GM19468 (cell line): Measurements from ENCODE around the gene NR0B1.

Experiments
- ATAC-seq: cut with Tn5 transposase; IDR thresholded peaks from one replicate; pipeline ENCODE4 v1.9.1; 2021; ENCODE audit warnings: mild to moderate bottlenecking, moderate library complexity, moderate number of reproducible peaks; ENCODE audit not compliant: unreplicated experiment; ENCODE audit errors: extremely low read depth

Gene NR0B1, protein sequence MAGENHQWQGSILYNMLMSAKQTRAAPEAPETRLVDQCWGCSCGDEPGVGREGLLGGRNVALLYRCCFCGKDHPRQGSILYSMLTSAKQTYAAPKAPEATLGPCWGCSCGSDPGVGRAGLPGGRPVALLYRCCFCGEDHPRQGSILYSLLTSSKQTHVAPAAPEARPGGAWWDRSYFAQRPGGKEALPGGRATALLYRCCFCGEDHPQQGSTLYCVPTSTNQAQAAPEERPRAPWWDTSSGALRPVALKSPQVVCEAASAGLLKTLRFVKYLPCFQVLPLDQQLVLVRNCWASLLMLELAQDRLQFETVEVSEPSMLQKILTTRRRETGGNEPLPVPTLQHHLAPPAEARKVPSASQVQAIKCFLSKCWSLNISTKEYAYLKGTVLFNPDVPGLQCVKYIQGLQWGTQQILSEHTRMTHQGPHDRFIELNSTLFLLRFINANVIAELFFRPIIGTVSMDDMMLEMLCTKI

DNA sequence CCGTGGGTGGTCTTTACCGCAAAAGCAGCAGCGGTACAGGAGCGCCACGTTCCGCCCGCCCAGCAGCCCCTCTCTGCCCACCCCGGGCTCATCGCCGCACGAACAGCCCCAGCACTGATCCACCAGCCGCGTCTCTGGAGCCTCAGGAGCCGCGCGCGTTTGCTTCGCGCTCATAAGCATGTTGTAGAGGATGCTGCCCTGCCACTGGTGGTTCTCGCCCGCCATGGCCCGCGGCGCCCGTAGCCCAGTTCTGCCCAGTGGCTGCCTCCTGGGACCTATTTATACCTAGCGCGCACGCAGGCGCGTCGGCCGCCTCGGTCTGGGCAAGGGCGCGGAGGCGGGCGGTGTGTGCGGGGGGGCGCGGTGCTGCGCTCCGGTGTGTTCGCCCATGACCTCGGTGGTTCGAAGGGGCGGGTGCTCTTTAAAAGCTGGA lies at the start of gene NR0B1:
NR0B1 (minus strand) TSS at position 252 of the 433 bp plus-strand sequence; CDS start at position 225, 27 bp downstream.
- no peak for ATAC-seq

GRCh38 chrX:30349946-30350345 lies 40.8 kb upstream of the NR0B1 start:
- no peak for ATAC-seq

DNA sequence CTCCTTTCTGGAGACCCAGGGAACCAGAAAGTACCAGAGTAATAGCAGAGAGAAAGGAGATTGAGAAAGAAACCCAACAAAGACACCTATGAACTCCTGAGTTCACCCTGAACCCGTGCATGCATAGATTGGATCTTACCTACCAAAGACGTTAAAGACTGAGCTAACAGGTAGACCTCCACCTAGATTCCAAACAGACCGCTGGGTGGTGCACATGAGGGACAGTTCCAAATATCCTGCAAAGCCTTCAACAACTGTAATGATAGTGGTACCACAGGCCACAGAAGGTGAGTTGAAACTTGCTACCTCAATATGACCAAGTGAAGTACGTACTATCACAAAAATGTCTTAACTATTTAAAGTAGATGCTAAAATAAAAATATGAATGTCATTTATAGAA lies 34.0 kb upstream of the NR0B1 start:
- no peak for ATAC-seq

- ATAC-seq: no peak
Measured at GRCh38 chrX:30340753-30341152, 31.6 kb upstream of the NR0B1 start.

- ATAC-seq: no peak
Measured at GRCh38 chrX:30327762-30328161, 18.6 kb upstream of the NR0B1 start.

DNA sequence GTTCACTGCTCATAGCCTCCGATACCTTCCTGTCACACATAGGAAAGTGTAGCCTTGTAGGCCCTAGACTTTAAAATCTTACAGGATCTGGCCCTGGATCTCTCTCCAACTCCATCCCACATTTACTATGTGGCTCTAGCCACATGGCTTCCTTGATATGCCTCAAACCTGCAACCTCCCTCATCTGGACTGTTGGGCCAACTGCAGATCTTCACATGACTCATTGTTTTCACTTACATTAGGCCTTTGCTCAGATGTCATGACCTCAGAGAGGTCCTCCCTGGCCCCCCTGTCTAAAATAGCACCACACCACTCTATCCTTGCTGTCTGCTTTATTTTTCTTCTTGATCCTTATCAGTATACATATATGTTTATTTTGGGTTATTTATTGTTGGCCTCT lies 8.1 kb upstream of the NR0B1 start:
- ATAC-seq: no peak

DNA sequence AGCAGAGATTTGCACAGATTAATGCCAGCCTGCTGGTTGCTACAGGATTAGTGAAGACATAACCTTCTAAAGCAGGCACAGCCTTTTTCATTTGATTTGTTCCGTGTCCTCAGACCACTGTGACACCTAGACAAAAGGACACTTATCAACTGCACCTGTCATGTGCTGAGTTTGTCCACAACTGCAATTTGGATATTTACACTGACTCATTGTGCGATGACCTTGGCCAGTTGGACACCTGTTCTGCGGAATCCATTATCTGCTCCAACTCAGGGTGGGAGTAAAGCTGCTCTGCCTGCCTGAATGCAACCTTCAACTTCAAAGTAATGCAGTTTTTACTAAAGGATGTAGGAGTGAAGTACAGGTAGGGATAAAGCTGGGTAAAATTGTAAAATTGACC lies 4.1 kb upstream of the NR0B1 start:
- no peak for ATAC-seq

- no peak for ATAC-seq
Measured at GRCh38 chrX:30312858-30313257, 3.7 kb upstream of the NR0B1 start.

- no peak for ATAC-seq
Measured at GRCh38 chrX:30310429-30311206, 1.4 kb upstream of the NR0B1 start.

DNA sequence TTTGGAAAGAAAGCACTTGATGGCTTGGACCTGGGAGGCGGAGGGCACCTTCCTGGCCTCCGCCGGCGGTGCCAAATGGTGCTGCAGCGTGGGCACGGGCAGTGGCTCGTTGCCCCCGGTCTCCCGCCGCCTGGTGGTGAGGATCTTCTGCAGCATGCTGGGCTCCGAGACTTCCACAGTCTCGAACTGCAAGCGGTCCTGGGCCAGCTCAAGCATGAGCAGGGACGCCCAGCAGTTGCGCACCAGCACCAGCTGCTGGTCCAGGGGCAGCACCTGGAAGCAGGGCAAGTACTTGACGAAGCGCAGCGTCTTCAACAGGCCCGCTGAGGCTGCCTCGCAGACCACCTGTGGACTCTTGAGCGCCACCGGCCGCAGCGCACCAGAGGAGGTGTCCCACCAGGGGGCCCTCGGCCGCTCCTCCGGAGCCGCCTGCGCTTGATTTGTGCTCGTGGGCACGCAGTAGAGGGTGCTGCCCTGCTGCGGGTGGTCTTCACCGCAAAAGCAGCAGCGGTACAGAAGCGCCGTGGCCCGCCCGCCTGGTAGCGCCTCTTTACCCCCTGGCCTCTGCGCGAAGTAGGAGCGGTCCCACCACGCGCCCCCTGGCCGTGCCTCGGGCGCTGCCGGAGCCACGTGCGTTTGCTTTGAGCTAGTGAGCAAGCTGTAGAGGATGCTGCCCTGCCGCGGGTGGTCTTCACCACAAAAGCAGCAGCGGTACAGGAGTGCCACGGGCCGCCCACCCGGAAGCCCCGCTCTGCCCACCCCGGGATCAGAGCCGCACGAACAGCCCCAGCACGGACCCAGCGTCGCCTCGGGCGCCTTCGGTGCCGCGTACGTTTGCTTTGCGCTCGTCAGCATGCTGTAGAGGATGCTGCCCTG lies 689 bp downstream of the NR0B1 start:
- ATAC-seq: no peak

GRCh38 chrX:30307466-30307865 lies 1.7 kb downstream of the NR0B1 start:
- no peak for ATAC-seq

GRCh38 chrX:30304866-30305265 lies 4.3 kb downstream of the NR0B1 start:
- no peak for ATAC-seq

- ATAC-seq: no peak
Measured at GRCh38 chrX:30302956-30303355, 6.2 kb downstream of the NR0B1 start.

GRCh38 chrX:30301963-30302362 lies 7.2 kb downstream of the NR0B1 start:
- no peak for ATAC-seq

- ATAC-seq: no peak
Measured at GRCh38 chrX:30301208-30301607, 8.0 kb downstream of the NR0B1 start.

DNA sequence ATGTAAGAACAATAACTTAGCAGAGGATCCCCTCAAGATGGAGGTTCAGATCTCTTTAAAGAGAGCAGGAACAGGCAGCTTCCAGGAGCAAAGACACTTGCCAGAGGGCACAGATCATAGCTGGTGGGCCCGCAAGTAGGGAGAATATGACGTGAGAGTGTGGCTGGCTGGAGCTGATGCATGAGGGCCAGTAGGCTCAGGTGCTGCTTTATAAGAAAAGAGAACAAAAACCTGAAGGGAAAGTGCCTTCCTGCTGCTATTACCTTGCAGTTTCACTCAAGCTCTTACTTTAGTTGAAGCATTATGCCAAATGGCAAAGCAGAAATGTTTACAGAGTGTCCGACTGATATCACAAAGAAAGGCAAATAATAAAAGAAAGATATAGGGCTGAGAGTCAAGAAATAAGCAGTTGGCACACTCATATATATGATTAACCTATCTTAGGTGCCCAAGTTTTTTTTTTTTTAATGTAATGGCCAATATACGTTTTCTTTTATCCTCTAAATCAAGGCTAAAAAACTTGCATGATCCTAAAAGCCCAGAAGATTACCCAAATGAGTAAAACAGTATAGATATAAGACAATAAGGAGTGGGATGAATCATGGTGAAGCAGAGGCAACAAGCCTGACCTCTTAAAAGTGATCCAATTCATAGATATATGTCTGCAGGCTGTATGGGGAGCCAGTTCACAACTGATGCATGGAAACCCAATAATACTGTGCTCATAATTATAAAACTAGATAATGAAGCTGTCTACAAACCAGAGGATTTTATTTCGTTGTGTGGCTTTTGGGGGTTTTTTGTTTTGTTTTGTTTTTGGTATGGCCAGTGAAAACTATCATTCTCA lies 12.6 kb downstream of the NR0B1 start:
- ATAC-seq: no peak

DNA sequence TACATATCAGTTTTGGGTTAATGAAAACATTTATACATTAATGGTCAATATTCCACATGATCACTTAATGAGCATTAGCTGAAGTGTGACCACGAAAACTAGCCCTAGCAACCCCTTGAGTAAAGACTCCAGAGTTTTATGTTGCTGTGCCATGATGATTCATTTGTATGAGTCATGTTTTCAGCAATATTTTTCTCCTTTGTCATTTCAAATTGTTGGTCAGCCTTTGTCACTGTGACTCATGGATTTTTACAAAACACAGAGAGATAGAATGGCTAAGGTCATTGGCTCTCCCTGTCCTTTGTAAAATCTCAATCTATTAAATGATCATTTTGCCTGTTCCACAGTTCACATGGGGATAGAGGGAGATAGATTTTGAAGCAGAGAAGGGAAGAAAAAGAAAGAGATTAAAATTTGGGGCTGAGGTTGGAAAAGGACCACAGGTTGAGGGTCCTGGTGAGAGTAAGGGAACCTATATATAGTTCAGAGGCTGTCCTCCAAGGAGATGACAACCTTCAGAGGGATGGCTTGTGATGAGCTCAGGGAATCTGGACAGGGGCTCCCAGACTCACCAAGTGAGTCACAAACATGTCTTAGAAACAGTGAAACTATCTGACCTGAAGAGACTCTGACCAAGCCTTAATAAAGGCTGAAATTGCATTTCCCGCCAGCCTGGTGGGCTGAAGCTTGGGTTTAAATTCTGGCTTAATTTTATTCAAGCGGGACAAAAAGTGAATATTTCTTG lies 25.6 kb downstream of the NR0B1 start:
- ATAC-seq: no peak

DNA sequence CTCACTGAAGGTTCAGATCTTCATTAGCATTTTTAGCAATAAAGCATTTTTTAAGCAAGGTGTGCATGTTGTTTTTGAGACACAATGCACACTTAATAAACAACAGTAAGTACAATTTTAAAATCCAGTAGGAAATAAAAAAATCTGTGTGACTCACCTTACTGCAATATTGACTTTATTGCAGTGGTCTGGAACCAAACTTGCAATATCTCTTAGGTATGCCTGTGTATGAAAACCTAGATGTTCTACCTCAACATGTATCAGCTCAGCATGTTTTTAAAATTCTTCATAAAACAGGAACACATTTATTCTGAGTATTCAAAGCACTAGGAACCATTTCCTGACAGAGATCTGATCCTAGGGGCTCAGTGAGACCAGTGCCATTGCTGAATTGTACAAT lies 26.7 kb downstream of the NR0B1 start:
- no peak for ATAC-seq

GRCh38 chrX:30280428-30280827 lies 28.8 kb downstream of the NR0B1 start:
- ATAC-seq: no peak
